IPS-18c (cell line): ENCODE results near the gene STAT2.
"Not testable (repeated sequence)": the region's sequence is repeated elsewhere in the genome, so short reads cannot be mapped to it uniquely, and the experiment has no call there.

Experiments
- H3K4me3 ChIP-seq: 2 replicates; pipeline ENCODE4 v1.7.0; 2013; ENCODE audit warnings: low read depth, mild to moderate bottlenecking, low read length, moderate library complexity; ENCODE audit not compliant: insufficient read depth
- H3K9me3 ChIP-seq: one replicate; pipeline ENCODE4 v1.6.1; 2013; ENCODE audit warnings: mild to moderate bottlenecking, low read length, moderate library complexity; ENCODE audit not compliant: control insufficient read depth, insufficient read depth

STAT2 gene

GRCh38 chr12:56336361-56337167 is 23.3 kb downstream of the STAT2 start:
- H3K4me3 ChIP-seq, result no peak overlapping the region

GRCh38 chr12:56335527-56335926 is 24.4 kb downstream of the STAT2 start:
- H3K9me3 ChIP-seq, H3K4me3 ChIP-seq: not testable (repeated sequence)

More at GRCh38 chr12:56336361-56337167, 23.3 kb downstream of the STAT2 start:
- H3K9me3 ChIP-seq, result no peaks in the 10 kb centered on the region

- H3K4me3 ChIP-seq, result peak overlapping the region; percentile 68
- no peaks in the 10 kb centered on the region for H3K9me3 ChIP-seq
These were observed 25.5 kb downstream of the STAT2 start for GRCh38 chr12:56334490-56334793.

- Histone ChIP-seq H3K4me3 (peak within 1 kb of the TSS; percentile 68), H3K9me3 (no peaks in the 10 kb centered on the region)
These were observed 26.0 kb downstream of the STAT2 start, which contains the start of gene PAN2 for GRCh38 chr12:56333679-56334489. Gene PAN2 (minus strand): TSS chr12:56334000. CDS start chr12:56333094, 906 bp downstream.

GRCh38 chr12:56333197-56333678 is 26.7 kb downstream of the STAT2 start:
- H3K4me3 ChIP-seq, result peak overlapping the region; percentile 68
- H3K9me3 ChIP-seq, result no peaks in the 10 kb centered on the region

- H3K9me3 ChIP-seq, result no peaks in the 10 kb centered on the region
- H3K4me3 ChIP-seq, result peak overlapping the region; percentile 68
These were observed 27.3 kb downstream of the STAT2 start for GRCh38 chr12:56332512-56333196.

- Histone ChIP-seq H3K4me3 (no peak overlapping the region), H3K9me3 (no peaks in the 10 kb centered on the region)
These were observed 28.9 kb downstream of the STAT2 start for GRCh38 chr12:56330936-56331490.

GRCh38 chr12:56326533-56326932 is 33.4 kb downstream of the STAT2 start:
- Histone ChIP-seq H3K9me3 (no peaks in the 10 kb centered on the region), H3K4me3 (no peak overlapping the region)

- Histone ChIP-seq H3K9me3 (no peaks in the 10 kb centered on the region), H3K4me3 (no peak overlapping the region)
These were observed 33.8 kb downstream of the STAT2 start for GRCh38 chr12:56326126-56326525.

- Histone ChIP-seq H3K4me3 (no peak overlapping the region), H3K9me3 (no peaks in the 10 kb centered on the region)
These were observed 35.7 kb downstream of the STAT2 start for GRCh38 chr12:56324206-56324605.

GRCh38 chr12:56321610-56322009 is 38.3 kb downstream of the STAT2 start:
- H3K4me3 ChIP-seq, H3K9me3 ChIP-seq: not testable (repeated sequence)

- no peaks in the 10 kb centered on the region for H3K9me3 ChIP-seq
- H3K4me3 ChIP-seq, result no peak overlapping the region
These were observed 38.9 kb downstream of the STAT2 start for GRCh38 chr12:56321027-56321426.

GRCh38 chr12:56317675-56318074 is 42.2 kb downstream of the STAT2 start:
- Histone ChIP-seq H3K4me3 (no peak overlapping the region), H3K9me3 (no peaks in the 10 kb centered on the region)

GRCh38 chr12:56315622-56316473 is 44.1 kb downstream of the STAT2 start, which contains the start of gene CNPY2:
Gene CNPY2 (minus strand): TSS chr12:56315988. CDS start chr12:56315217, 771 bp downstream.
- no peaks in the 10 kb centered on the region for H3K9me3 ChIP-seq
- peak within 1 kb of the TSS; percentile 98 for H3K4me3 ChIP-seq

GRCh38 chr12:56315249-56315621 is 44.7 kb downstream of the STAT2 start:
- peak overlapping the region; percentile 98 for H3K4me3 ChIP-seq

GRCh38 chr12:56311003-56311402 is 48.9 kb downstream of the STAT2 start:
- Histone ChIP-seq H3K9me3 (no peaks in the 10 kb centered on the region), H3K4me3 (no peak overlapping the region)

More at GRCh38 chr12:56315249-56315621, 44.7 kb downstream of the STAT2 start:
- H3K9me3 ChIP-seq, result no peaks in the 10 kb centered on the region
